Measurements from ENCODE around the gene SLCO3A1.

SLCO3A1 gene

GRCh38 chr15:92061511-92062195 is 208.1 kb downstream of the SLCO3A1 start:
- no peak overlapping the region for H3K27ac ChIP-seq (ENCODE audit: low read length)
- no peak overlapping the region for H3K4me2 ChIP-seq (ENCODE audit: insufficient read depth, low read length)
- no peak for DNase-seq

GRCh38 chr15:92062505-92062904 is 209.0 kb downstream of the SLCO3A1 start:
- Histone ChIP-seq H3K4me2 (ENCODE audit: insufficient read depth, low read length) (no peak overlapping the region), H3K4me3 (ENCODE audit: low read depth in 1 of 2, low read length in 2 of 2) (no peak overlapping the region), H3K9ac (ENCODE audit: low read depth, low read length) (no peak overlapping the region), H3K79me2 (ENCODE audit: insufficient read depth, low read length) (no peaks in the 10 kb centered on the region), H3K27me3 (ENCODE audit: insufficient read depth, low read length, poor library complexity) (peaks cover under 1% of the 10 kb centered on the region), H3K9me3 (ENCODE audit: insufficient read depth, low read length, severe bottlenecking) (no peaks in the 10 kb centered on the region), H3K36me3 (ENCODE audit: insufficient read depth, low read length) (no peaks in the 10 kb centered on the region), H2AFZ (ENCODE audit: low read depth, low read length) (no peak overlapping the region), H3K4me1 (ENCODE audit: insufficient read depth, low read length) (no peaks in the 10 kb centered on the region), H3K27ac (ENCODE audit: low read length) (no peak overlapping the region), H4K20me1 (ENCODE audit: insufficient read depth, low read length) (no peaks in the 10 kb centered on the region)
- TF ChIP-seq CTCF (IDR thresholded peaks at IDR 0.05; ENCODE audit: borderline replicate concordance, extremely low read depth, low read length, poor library complexity, severe bottlenecking) = no peak
- TF ChIP-seq EZH2 (IDR thresholded peaks at IDR 0.05; ENCODE audit: borderline replicate concordance, low read depth, low read length, severe bottlenecking) = no peak
- ATAC-seq (ENCODE audit: insufficient read depth, low read depth) (no peak), DNase-seq (no peak)

More at GRCh38 chr15:92061511-92062195, 208.1 kb downstream of the SLCO3A1 start:
- Histone ChIP-seq H3K79me2 (ENCODE audit: insufficient read depth, low read length) (no peaks in the 10 kb centered on the region), H3K36me3 (ENCODE audit: insufficient read depth, low read length) (no peaks in the 10 kb centered on the region), H4K20me1 (ENCODE audit: insufficient read depth, low read length) (no peaks in the 10 kb centered on the region), H3K4me3 (ENCODE audit: low read depth in 1 of 2, low read length in 2 of 2) (no peak overlapping the region), H3K9ac (ENCODE audit: low read depth, low read length) (no peak overlapping the region), H2AFZ (ENCODE audit: low read depth, low read length) (no peak overlapping the region), H3K9me3 (ENCODE audit: insufficient read depth, low read length, severe bottlenecking) (no peaks in the 10 kb centered on the region), H3K4me1 (ENCODE audit: insufficient read depth, low read length) (no peaks in the 10 kb centered on the region), H3K27me3 (ENCODE audit: insufficient read depth, low read length, poor library complexity) (peaks cover 2% of the 10 kb centered on the region)
- TF ChIP-seq CTCF (IDR thresholded peaks at IDR 0.05; ENCODE audit: borderline replicate concordance, extremely low read depth, low read length, poor library complexity, severe bottlenecking) (no peak), EZH2 (IDR thresholded peaks at IDR 0.05; ENCODE audit: borderline replicate concordance, low read depth, low read length, severe bottlenecking) (no peak)
- ATAC-seq (ENCODE audit: insufficient read depth, low read depth) = no peak

GRCh38 chr15:92068121-92068520 is 214.6 kb downstream of the SLCO3A1 start:
- ATAC-seq (ENCODE audit: insufficient read depth, low read depth) = no peak
- TF ChIP-seq EZH2 (IDR thresholded peaks at IDR 0.05; ENCODE audit: borderline replicate concordance, low read depth, low read length, severe bottlenecking) (no peak), CTCF (IDR thresholded peaks at IDR 0.05; ENCODE audit: borderline replicate concordance, extremely low read depth, low read length, poor library complexity, severe bottlenecking) (no peak)
- H2AFZ ChIP-seq (ENCODE audit: low read depth, low read length) = no peak overlapping the region
- no peaks in the 10 kb centered on the region for H3K4me1 ChIP-seq (ENCODE audit: insufficient read depth, low read length)
- no peak overlapping the region for H3K4me2 ChIP-seq (ENCODE audit: insufficient read depth, low read length)
- H3K27ac ChIP-seq (ENCODE audit: low read length) = no peak overlapping the region
- H4K20me1 ChIP-seq (ENCODE audit: insufficient read depth, low read length) = no peaks in the 10 kb centered on the region; the same call in 1 of the 2 replicates
- no peaks in the 10 kb centered on the region for H3K9me3 ChIP-seq (ENCODE audit: insufficient read depth, low read length, severe bottlenecking)
- no peaks in the 10 kb centered on the region for H3K36me3 ChIP-seq (ENCODE audit: insufficient read depth, low read length)
- H3K4me3 ChIP-seq (ENCODE audit: low read depth in 1 of 2, low read length in 2 of 2) = no peak overlapping the region
- no peaks in the 10 kb centered on the region for H3K27me3 ChIP-seq (ENCODE audit: insufficient read depth, low read length, poor library complexity)
- DNase-seq = no peak
- H3K79me2 ChIP-seq (ENCODE audit: insufficient read depth, low read length) = no peaks in the 10 kb centered on the region
- H3K9ac ChIP-seq (ENCODE audit: low read depth, low read length) = no peak overlapping the region
